Measurements from ENCODE around the gene LYRM1. TPM values are rescaled to one million over a fixed set of nuclear protein-coding genes. Genes with fewer than 3 reads are reported as not detected.
"Not testable (repeated sequence)": the region's sequence is repeated elsewhere in the genome, so short reads cannot be mapped to it uniquely, and the experiment has no call there.

LYRM1 gene
- total RNA-seq, 1 experiment from 2014 or later, result 48.2 TPM

- H3K4me3 ChIP-seq, result no peak overlapping the region
- H3K9me3 ChIP-seq (replicated peaks), result no peaks in the 10 kb centered on the region; the same call in 1 of the 2 replicates
- no peaks in the 10 kb centered on the region for H3K27me3 ChIP-seq (replicated peaks)
- DNase-seq (ENCODE audit: low read depth in 1 of 2, low spot score in 2 of 2), result no peak
- H3K4me1 ChIP-seq (replicated peaks), result no peaks in the 10 kb centered on the region
- no peak overlapping the region for H3K27ac ChIP-seq
- no peaks in the 10 kb centered on the region for H3K36me3 ChIP-seq
Measured at GRCh38 chr16:20968765-20969164, 68.2 kb downstream of the LYRM1 start.

GRCh38 chr16:20969386-20969785 is 68.8 kb downstream of the LYRM1 start:
- Histone ChIP-seq H3K9me3 (replicated peaks) (no peaks in the 10 kb centered on the region; the same call in 1 of the 2 replicates), H3K4me3 (no peak overlapping the region), H3K27me3 (replicated peaks) (no peaks in the 10 kb centered on the region), H3K27ac (no peak overlapping the region), H3K4me1 (replicated peaks) (no peaks in the 10 kb centered on the region), H3K36me3 (no peaks in the 10 kb centered on the region)
- no peak for DNase-seq (ENCODE audit: low read depth in 1 of 2, low spot score in 2 of 2)

GRCh38 chr16:20971401-20971800 is 70.8 kb downstream of the LYRM1 start:
- no peak for DNase-seq (ENCODE audit: low read depth in 1 of 2, low spot score in 2 of 2)
- Histone ChIP-seq H3K4me1 (replicated peaks) (no peaks in the 10 kb centered on the region), H3K9me3 (replicated peaks) (no peaks in the 10 kb centered on the region), H3K27ac (no peak overlapping the region), H3K36me3 (no peaks in the 10 kb centered on the region), H3K27me3 (replicated peaks) (no peaks in the 10 kb centered on the region), H3K4me3 (no peak overlapping the region)

- not testable (repeated sequence) for DNase-seq (ENCODE audit: low read depth in 1 of 2, low spot score in 2 of 2); H3K27ac ChIP-seq; H3K9me3 ChIP-seq (replicated peaks); H3K4me1 ChIP-seq (replicated peaks); H3K36me3 ChIP-seq; H3K27me3 ChIP-seq (replicated peaks); H3K4me3 ChIP-seq
Measured at GRCh38 chr16:20973201-20973600, 72.6 kb downstream of the LYRM1 start.

Other genes starting within 250 kb of the LYRM1 start
- gene ACSM1, start 203.1 kb upstream of the LYRM1 start, total RNA-seq (2014; rRNA removed; shearing (Covaris generic)), result not detected in 2 replicates
- gene THUMPD1, start 159.0 kb upstream of the LYRM1 start, total RNA-seq (2014; rRNA removed; shearing (Covaris generic)), result 29.2 and 53.4 TPM in 2 replicates
- gene ACSM3, start 136.8 kb upstream of the LYRM1 start, total RNA-seq (2014; rRNA removed; shearing (Covaris generic)), result 0.18 TPM in 1 of 2 replicates, not detected in the other
- 40.0 and 47.4 TPM in 2 replicates for gene ERI2, start 94.3 kb upstream of the LYRM1 start, total RNA-seq (2014; rRNA removed; shearing (Covaris generic))
- 19.7 and 26.2 TPM in 2 replicates for gene REXO5, start 94.2 kb upstream of the LYRM1 start, total RNA-seq (2014; rRNA removed; shearing (Covaris generic))
- gene DCUN1D3, start 413 bp upstream of the LYRM1 start, total RNA-seq (2014; rRNA removed; shearing (Covaris generic)), result 14.0 and 17.7 TPM in 2 replicates